ENCODE data around the gene MRGPRF.

DNA sequence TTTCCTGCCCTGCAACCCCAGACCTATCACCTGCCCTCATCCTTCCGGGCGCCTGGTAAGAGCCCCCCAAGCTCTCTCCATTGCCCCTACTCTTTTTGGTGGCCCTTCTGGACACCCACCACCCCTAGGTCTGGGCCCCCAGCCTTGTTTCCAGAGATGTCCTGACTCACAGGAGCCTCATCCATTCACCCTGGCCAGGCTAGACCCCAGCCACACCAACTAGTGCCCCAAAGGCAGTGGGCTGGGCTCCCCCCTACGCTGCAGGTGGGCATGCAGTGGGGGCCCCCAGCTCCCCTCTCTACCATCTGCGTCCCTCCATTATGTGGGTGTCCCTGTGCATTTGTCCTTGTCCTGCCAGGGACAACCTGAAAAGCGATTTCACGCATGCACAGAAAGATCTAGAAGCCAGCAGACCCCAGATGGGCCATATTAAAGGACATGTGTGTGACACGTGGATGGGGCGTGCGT lies 1.4 kb downstream of the MRGPRF start:
- no peak for TF ChIP-seq POLR2A (IDR thresholded peaks at IDR 0.05; ENCODE audit: control extremely low read depth in 1 of 2, low read depth in 2 of 2, low read length in 2 of 2)
- TF ChIP-seq, protein P1, sequence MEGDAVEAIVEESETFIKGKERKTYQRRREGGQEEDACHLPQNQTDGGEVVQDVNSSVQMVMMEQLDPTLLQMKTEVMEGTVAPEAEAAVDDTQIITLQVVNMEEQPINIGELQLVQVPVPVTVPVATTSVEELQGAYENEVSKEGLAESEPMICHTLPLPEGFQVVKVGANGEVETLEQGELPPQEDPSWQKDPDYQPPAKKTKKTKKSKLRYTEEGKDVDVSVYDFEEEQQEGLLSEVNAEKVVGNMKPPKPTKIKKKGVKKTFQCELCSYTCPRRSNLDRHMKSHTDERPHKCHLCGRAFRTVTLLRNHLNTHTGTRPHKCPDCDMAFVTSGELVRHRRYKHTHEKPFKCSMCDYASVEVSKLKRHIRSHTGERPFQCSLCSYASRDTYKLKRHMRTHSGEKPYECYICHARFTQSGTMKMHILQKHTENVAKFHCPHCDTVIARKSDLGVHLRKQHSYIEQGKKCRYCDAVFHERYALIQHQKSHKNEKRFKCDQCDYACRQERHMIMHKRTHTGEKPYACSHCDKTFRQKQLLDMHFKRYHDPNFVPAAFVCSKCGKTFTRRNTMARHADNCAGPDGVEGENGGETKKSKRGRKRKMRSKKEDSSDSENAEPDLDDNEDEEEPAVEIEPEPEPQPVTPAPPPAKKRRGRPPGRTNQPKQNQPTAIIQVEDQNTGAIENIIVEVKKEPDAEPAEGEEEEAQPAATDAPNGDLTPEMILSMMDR (IDR thresholded peaks at IDR 0.05; ENCODE audit: control extremely low read depth in 1 of 3, insufficient read depth in 1 of 3, low read depth in 1 of 3, low read length in 3 of 3), result no peak
- TF ChIP-seq E2F6 (IDR thresholded peaks at IDR 0.05), result no peak
- TF ChIP-seq TAF1 (IDR thresholded peaks at IDR 0.05; ENCODE audit: low read depth, low read length), result no peak
- TF ChIP-seq EZH2 (IDR thresholded peaks at IDR 0.05; ENCODE audit: low read depth, low read length, severe bottlenecking), result no peak
- no peak for TF ChIP-seq FOSL1 (IDR thresholded peaks at IDR 0.05; ENCODE audit: insufficient read depth, low read depth, low read length)

All from H1 (cell line).